Measurements from ENCODE around the gene ABCG4.
"Not testable (repeated sequence)": the region's sequence is repeated elsewhere in the genome, so short reads cannot be mapped to it uniquely, and the experiment has no call there.

Gene ABCG4

DNA sequence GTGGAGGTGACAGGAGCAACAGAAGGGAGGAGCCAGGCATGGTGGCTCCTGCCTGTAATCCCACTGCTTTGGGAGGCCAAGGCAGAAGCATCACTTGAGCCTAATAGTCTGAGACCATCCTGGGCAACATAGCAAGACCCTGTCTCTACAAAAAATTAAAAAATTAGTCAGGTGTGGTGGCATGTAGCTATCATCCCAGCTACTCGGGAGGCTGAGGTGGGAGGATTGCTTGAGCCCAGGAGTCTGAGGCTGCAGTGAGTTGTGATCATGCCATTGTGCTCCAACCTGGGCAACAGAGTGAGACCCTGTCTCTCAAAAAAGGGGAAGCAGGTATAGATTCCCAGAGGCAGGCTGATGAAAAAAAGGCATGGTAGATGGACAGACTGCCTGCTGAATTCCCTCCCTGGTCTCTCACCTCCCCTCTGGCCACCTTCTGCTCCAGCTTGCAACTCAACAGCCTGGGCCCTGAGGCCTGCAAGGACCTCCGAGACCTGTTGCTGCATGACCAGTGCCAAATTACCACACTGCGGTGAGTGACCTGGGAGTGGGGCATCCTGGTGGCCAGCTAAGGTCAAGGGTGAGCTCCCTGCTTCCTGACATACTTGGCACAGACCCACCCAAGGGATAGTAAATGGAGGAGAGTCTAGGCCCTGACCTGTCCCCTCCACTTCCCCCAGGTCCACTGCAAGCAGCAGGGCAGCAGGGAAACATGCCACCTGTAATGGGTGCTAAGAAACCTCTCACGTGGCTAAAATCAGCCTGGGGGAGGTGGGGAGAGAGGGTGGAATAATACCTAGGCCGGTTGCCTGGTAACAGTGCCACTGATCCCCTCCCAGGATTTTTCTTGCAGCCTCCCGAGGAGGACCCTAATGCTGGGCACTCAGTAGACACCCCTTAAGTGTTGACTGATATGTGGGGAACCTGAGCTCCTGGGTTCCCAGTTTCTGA lies 32.2 kb downstream of the ABCG4 start:
- in situ Hi-C loops (cut with HindIII; ENCODE audit: low sequenced_read_pairs) = no loop called here

DNA sequence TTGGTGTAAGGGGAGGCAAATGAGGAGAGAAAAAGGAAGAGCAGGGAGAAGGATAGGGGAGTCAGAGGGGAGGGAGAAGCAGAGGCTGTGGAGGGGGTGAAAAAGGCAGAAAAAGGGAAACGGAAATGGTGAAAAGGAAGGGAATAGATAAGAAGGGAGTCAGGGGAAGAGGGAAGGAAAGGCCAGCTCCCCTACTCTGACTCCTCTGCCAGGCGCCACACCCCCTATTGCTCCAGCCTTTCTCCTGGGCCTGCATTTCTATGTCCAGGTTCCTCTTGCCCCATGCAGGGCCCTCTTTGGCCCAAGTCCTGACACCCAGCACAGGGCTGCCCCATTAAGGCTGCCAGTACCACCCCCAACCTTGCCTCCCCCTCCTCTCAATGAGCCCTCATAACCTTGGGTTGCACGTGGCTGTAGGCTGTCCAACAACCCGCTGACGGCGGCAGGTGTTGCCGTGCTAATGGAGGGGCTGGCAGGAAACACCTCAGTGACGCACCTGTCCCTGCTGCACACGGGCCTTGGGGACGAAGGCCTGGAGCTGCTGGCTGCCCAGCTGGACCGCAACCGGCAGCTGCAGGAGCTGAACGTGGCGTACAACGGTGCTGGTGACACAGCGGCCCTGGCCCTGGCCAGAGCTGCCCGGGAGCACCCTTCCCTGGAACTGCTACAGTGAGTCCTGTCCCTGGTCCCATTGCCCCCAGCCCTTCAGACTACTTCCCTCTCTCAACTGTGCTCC lies 33.0 kb downstream of the ABCG4 start:
- in situ Hi-C loops (cut with HindIII; ENCODE audit: low sequenced_read_pairs) = no loop called here

DNA sequence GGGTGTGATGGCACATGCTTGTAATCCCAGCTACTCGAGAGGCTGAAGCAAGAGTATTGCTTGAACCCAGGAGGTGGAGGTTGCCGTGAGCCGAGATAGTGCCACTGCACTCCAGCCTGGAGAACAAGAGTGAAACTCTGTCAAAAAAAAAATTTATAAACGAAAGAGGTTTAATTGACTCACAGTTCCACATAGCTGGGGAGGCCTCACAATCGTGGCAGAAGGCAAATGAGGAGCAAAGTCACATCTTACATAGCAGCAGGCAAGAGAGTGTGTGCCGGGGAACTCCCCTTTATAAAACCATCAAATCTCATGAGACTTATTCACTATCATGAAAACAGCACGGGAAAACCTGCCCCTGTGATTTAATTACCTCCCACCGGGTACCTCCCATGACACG lies 35.5 kb downstream of the ABCG4 start:
- in situ Hi-C loops (cut with HindIII; ENCODE audit: low sequenced_read_pairs) = not testable (repeated sequence)

DNA sequence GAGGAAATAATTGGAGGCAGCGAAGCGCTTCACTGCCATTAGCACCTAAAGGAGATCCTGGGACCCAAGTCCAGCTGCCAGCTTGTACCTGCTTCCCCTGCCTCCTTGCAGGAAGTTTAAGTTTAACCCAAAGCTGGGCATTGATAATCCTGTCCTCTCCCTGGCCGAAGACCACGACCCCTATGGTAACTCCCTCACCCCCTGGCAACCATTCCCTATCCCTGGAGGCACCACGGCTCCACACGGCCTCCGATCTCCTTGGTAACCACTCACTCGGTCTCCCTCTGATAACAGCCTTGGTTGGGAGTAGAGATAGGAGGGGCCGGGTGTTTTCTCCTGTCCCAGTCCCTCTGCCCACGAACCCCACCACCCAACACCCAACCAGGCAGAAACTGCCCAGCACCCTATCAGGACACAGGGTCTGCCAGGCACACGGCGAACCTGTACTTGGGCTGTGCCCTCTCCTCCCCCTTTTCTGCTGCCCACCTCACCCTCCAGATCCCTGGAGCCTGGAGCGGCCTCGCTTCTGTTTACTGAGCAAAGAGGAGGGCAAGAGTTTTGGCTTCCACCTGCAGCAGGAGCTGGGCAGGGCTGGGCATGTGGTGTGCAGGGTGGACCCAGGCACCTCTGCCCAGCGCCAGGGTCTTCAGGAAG lies 37.3 kb downstream of the ABCG4 start:
- in situ Hi-C loops (cut with HindIII; ENCODE audit: low sequenced_read_pairs) = no loop called here

DNA sequence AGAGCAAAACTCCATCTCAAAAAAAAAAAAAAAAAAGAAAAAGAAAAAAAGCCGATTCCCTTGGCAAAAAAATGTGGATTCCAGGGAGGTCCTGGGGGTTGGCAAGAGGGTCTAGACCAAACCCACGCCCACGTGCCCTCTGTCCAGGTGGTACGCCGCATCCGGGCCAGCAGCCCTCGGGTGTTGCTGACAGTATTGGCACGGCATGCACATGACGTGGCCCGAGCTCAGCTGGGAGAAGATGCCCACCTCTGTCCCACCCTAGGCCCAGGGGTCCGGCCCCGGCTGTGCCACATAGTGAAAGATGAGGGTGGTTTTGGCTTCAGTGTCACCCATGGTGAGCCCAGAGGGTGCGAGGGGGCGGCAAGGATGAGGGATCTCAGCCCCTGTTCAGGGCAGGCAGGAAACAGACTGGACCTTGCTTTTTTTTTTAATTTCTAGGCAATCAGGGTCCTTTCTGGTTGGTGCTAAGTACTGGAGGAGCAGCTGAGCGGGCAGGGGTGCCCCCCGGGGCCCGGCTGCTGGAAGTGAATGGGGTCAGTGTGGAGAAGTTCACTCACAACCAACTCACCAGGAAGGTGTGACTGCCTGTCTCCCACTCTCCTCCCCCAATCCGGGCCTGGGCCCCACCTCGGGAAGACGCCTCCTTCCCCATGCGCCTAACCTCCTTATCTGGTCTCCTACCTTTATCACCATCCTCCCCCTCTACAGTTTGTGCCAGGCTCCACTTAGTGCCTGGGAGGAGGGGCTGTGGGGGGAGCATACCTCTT lies 38.5 kb downstream of the ABCG4 start:
- in situ Hi-C loops (cut with HindIII; ENCODE audit: low sequenced_read_pairs) = no loop called here

DNA sequence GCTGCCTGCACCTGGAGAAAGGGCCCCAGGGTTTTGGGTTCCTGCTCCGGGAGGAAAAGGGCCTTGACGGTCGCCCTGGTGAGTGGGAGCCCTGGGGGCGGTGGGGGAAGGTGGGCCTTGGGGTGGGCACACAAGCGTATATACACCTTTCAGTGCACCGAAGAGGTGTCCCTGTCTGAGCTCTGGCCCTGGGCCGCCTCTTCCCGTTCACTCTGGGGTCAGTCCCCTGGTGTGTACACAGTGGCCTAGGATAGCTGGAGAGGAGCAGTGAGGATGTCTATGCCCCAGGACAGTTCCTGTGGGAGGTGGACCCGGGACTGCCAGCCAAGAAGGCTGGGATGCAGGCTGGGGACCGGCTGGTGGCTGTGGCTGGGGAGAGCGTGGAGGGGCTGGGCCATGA lies 39.2 kb downstream of the ABCG4 start:
- in situ Hi-C loops (cut with HindIII; ENCODE audit: low sequenced_read_pairs) = no loop called here

DNA sequence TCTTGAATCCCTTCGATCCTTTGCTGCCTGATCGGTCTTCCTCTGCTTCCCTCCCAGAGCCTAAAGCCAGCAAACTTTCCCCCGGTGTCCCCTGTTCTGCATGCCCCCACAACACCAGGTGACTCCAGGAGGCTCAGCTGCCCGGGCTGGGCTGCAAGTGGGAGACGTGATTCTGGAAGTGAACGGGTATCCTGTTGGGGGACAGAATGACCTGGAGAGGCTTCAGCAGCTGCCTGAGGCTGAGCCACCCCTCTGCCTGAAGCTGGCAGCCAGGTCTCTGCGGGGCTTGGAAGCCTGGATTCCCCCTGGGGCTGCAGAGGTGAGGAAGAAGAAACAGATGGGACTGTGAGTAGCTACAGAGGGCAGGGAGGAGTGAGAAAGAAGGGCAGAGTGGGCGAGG lies 40.0 kb downstream of the ABCG4 start:
- in situ Hi-C loops (cut with HindIII; ENCODE audit: low sequenced_read_pairs) = no loop called here

DNA sequence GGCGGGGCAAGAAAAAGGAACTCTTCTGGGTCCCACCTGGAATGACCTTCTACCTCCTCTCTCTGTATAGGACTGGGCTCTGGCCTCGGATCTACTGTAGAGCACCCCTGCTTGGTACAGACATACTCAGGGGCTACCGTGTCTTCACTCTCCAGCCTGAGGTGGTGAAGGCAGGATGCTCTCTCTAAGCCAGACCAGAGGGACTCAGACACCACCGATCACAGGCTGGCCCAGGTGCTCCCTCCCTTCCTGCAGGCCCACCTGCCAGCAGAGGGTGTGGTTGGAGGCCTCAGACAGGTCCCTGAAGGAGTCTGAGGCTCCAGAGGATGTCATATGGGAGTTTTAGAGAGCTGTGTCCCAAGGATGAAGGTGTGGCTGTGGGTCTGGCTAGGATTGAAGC lies 40.5 kb downstream of the ABCG4 start:
- in situ Hi-C loops (cut with HindIII; ENCODE audit: low sequenced_read_pairs) = no loop called here

DNA sequence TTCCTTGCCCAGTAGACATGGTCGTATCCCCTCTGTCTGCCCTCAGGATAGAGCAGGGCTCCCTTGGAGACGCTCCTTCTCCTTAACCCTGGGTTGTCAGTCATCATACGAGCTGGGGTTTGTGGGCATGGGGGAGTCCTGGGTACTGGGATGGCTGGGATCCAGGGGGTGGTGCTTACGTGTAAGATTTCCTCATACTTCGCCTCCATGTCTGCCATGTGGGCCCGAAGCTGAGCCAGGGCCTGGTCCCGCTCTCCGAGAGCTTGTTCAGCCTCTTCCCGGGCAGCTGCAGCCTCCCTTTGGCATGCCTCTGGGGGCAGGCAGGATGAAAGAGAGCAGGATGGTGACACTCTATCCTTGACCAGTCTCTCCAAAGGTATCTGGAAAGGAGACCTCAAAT lies 41.7 kb downstream of the ABCG4 start:
- in situ Hi-C loops (cut with HindIII; ENCODE audit: low sequenced_read_pairs) = no loop called here

DNA sequence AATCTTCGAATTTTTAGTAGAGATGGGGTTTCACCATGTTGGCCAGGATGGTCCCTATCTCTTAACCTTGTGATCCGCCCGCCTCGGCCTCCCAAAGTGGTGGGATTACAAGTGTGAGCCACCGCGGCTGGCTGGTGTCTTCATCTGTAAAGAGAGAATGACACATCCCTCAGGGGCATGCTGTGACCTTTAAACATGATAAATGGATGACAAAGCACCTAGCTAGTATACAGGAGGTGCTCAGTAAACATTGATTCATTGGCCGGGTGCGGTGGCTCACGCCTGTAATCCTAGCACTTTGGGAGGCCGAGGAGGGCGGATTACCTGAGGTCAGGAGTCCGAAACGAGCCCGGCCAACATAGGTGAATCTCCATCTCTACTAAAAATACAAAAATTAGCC lies 42.4 kb downstream of the ABCG4 start:
- in situ Hi-C loops (cut with HindIII; ENCODE audit: low sequenced_read_pairs) = not testable (repeated sequence)

DNA sequence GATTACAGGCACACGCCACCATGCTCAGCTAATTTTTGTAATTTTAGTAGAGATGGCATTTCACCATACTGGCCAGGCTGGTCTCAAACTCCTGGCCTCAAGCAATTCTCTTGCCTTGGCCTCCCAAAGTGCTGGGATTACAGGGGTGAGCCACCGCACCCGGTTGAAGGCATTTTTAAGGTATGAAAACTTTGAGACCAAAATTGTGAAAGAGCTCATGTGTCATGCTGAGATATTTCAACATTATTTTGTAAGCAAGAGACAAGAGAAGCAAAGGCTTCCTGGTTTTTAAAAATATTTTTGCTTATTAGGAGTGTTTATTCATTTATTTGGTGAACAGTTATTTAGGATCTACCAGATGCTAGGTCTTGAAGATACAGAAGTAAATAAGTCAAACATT lies 43.3 kb downstream of the ABCG4 start:
- in situ Hi-C loops (cut with HindIII; ENCODE audit: low sequenced_read_pairs) = no loop called here

DNA sequence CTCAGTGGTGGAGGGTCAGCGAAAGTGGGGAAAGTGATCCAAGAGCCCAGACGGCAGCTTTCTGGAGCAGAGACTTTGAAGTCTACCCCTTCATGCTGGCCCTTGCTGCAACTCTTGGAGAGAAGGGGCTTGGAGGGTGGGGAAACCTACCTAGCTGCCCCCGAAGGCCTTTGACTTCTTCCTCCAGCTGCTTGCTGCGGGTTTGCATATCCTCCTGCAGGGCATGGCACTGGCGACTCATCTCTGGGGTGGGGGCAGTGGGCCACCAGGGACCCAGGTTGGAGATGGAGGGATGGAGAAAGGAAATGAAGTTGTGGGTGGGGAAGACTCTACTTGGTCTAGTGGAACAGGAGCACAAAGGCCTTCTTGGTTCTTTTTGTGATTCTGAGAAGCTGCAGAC lies 44.1 kb downstream of the ABCG4 start:
- in situ Hi-C loops (cut with HindIII; ENCODE audit: low sequenced_read_pairs) = no loop called here

DNA sequence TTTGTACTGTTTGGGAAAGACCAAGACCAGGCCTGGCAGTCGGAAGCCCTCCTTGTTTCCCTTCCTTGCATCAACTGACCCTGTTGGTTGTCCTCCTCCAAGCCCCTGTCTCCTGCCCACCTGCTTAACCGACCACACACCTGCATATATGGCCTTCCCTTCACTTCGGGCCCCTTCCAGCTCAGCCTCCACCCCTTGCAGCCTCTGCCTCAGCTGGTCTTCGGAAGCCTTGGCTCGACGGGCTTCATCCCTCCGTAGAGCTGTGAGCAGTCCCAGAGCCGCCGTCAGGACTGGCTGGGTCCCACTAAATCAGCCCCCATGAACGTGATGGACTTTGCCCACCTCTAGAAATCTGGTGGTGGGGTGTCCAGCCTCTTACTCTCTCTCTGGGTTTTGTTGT lies 44.8 kb downstream of the ABCG4 start:
- in situ Hi-C loops (cut with HindIII; ENCODE audit: low sequenced_read_pairs) = no loop called here

DNA sequence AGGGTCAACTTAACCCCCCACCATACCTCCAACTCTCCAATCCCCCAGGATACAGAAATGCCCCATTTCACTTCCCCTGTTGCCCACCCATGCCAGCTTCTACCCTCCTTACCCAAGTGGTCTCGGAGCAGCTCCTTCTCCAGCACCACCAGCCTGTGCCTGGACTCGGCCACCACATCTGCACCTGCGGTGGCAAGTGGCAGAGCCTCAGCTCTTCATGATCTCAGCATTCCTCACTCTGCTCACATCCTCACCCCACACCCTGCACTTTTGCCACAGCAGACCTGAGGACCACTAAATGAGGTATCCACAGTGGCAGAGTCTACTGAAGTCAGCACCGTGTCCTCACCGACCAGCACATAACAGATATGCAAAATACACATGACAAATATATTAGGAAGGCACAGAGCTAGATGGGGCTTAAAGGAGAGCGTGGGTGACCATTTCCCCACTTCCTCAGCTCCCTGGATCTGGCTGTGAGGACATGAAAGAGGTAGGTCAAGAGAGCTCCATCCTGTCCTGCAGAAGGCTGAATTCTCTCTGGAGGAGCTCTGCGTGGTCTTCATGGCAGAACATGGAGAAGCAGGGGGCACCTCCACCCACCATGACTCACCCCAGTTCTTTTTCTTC lies 46.1 kb downstream of the ABCG4 start:
- in situ Hi-C loops (cut with HindIII; ENCODE audit: low sequenced_read_pairs) = no loop called here

DNA sequence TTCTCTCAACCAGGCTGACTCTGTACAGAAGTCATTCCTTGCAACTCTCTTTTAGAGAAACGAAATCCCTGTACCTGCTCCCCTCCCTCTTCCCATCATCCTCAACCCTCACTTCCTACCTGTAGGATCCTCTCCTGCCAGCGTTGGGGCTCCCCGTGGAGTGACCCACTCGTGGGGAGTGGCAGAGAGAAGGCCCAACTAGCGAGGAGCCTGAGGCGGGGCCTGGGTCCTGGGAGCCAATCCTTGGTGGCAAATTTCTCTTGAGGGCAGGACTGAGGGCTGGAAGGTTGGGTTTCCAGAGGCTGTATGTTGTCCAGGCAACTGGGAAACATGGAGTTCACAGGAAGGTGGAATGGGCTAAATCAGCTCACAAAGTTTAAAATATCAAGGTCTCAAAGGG lies 46.8 kb downstream of the ABCG4 start:
- in situ Hi-C loops (cut with HindIII; ENCODE audit: low sequenced_read_pairs) = no loop called here

DNA sequence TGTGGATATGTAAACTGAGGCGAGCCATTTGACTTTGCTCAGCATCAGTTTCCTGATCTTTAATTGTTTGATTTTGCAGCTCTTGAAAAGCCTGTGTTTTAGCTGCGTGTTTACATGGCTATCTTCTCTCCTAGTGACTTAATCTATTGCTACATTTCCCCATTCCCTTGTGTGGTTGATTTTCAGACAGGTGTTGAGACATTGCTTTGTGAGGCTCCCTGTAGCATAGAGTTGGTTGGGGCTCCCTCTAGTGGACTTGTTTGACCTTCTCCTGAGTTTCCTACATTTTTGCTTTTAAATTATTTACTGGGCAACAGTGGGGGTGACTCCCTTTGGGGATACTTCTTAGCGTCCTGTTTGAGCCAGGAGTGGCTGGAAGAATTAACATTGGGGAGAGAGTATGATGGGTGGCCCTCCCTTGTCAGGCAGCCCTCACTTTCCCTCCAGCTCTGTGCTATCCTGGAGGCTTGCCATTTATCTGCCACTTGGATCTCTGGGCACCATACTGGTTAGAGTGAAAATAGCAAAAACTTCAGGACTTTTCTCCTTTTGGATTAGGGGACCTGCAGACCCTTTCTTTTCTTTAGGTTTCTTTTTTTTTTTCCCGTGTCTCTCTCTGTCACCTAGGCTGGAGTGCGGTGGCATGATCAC lies 48.1 kb downstream of the ABCG4 start:
- in situ Hi-C loops (cut with HindIII; ENCODE audit: low sequenced_read_pairs) = no loop called here

DNA sequence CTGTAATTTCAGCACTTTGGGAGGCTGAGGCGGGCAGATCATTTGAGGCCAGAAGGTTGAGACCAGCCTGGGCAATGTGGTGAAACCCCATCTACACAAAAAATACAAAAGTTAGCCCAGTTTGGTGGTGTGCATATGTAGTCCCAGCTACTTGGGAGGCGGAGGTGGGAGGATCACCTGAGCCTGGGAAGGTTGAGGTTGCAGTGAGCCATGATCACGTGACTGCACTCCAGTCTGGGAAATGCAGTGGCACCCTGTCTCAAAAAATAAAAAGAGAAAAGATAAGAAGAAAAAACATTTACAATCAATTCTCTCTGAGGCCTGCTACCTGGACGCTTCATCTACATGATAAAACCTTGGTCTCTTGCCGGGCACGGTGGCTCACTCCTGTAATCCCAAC lies 50.1 kb downstream of the ABCG4 start:
- in situ Hi-C loops (cut with HindIII; ENCODE audit: low sequenced_read_pairs) = no loop called here

DNA sequence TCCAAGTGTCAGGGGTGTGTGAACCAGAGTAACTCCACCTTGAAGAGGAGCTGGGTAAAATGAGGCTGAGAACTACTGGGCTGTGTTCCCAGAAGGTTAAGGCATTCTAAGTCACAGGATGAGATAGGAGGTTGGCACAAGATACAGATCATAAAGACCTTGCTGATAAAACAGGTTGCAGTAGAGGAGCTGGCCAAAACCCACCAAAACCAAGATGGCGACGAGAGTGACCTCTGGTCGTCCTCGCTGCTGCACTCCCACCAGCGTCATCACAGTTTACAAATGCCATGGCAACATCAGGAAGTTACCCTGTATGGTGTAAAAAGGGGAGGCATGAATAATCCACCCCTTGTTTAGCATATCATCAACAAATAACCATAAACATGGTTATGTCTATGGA lies 52.4 kb downstream of the ABCG4 start:
- in situ Hi-C loops (cut with HindIII; ENCODE audit: low sequenced_read_pairs) = not testable (repeated sequence)

DNA sequence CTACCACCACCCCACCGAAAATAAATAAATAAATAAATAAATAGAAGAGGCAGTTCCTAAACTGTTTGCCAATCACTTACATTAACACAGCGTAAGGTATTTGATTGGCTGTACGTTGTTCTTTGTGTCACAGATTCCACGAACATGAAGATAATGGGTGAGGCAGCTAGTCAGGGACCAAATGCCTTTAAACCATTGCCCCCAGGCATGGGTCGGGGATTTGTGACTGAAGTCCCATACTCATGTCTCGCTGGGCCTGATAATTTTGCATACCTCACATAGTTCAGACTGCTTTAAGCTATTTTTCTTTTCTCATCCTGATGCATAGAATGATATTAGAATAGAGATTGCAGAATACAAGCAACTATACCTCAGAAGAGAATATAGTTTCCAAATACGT lies 53.7 kb downstream of the ABCG4 start:
- in situ Hi-C loops (cut with HindIII; ENCODE audit: low sequenced_read_pairs) = no loop called here

DNA sequence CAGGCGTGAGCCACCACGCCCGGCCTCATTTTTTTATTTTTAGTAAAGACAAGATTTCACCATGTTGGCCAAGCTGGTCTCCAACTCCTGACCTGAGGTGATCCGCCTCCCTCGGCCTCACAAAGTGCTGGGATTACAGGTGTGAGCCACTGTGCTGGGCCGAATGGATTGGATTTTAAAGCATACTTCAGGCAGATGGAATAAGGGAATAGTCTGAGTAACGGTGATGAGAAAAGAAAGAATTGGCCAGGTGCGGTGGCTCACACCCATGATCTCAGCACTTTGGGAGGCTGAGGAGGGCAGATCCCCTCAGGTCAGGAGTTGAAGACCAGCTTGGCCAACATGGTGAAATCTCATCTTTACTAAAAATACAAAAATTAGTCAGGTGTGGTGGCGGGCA lies 55.2 kb downstream of the ABCG4 start:
- in situ Hi-C loops (cut with HindIII; ENCODE audit: low sequenced_read_pairs) = no loop called here

Data from endothelial cell of hepatic sinusoid (primary cell).